Stomach (tissue), 9 donors: ENCODE data around the gene WDR89. TPM values are rescaled to one million over a fixed set of nuclear protein-coding genes. Genes with fewer than 3 reads are reported as not detected.
A peak's percentile ranks its signal among the peaks of the same experiment; 100 is the strongest.
"Not testable (repeated sequence)": the region's sequence is repeated elsewhere in the genome, so short reads cannot be mapped to it uniquely, and the experiment has no call there.

Experiments used
- DNase-seq, 2 donors: peaks; one replicate each; pipeline versions ENCODE4 v3.0.0 to v3.0.0-alpha.2; 2013 to 2019
- H3K27ac ChIP-seq, 5 donors: fragments of 200-600 bp in 4 of 5; sonication (generic) in 4 of 5; one replicate each; pipeline ENCODE4 v1.5.1; 2013 to 2019; ENCODE audit warnings: mild to moderate bottlenecking in 1 of 5, moderate library complexity in 1 of 5
- H3K27me3 ChIP-seq, 3 donors: fragments of 200-600 bp; sonication (generic); one replicate each; pipeline ENCODE4 v1.5.1; 2017 to 2019; ENCODE audit warnings: mixed run types in 1 of 3
- H3K36me3 ChIP-seq, 4 donors: fragments of 200-600 bp; sonication (generic); 1 replicate in 3 of 4; 2 replicates in 1 of 4; pipeline ENCODE4 v1.5.1; 2016 to 2019
- H3K4me1 ChIP-seq, 4 donors: fragments of 200-600 bp; sonication (generic); one replicate each; pipeline ENCODE4 v1.5.1; 2016 to 2019
- H3K4me3 ChIP-seq, 4 donors: fragments of 200-600 bp; sonication (generic) in 3 of 4; one replicate each; pipeline ENCODE4 v1.5.1; 2016 to 2019; ENCODE audit warnings: mild to moderate bottlenecking in 1 of 4
- H3K9me3 ChIP-seq, 4 donors: fragments of 200-600 bp; sonication (generic); one replicate each; pipeline ENCODE4 v1.5.1; 2016 to 2019
- CTCF ChIP-seq, 7 experiments: fragments of 450-650 bp in 4 of 7; fragments of 200-600 bp in 3 of 7; sonication (generic) in 3 of 7; IDR thresholded peaks; one replicate each; pipeline ENCODE4 v1.5.1; 2016 to 2019; ENCODE audit warnings: antibody characterized with exemption in 7 of 7, control low read depth in 2 of 7, mild to moderate bottlenecking in 1 of 7
- EP300 ChIP-seq: sonication (generic); formaldehyde crosslinking; IDR thresholded peaks from one replicate; pipeline ENCODE4 v1.6.1; 2017; ENCODE audit warnings: antibody characterized with exemption
- POLR2A ChIP-seq, 4 donors: fragments of 450-650 bp; IDR thresholded peaks; one replicate each; pipeline ENCODE4 v1.6.1; 2016; ENCODE audit warnings: antibody characterized with exemption in 4 of 4, control low read depth in 2 of 4, mild to moderate bottlenecking in 1 of 4, moderate library complexity in 1 of 4
- POLR2AphosphoS5 ChIP-seq, 3 donors: sonication (generic); formaldehyde crosslinking; IDR thresholded peaks; one replicate each; pipeline ENCODE4 v1.6.1; 2016; ENCODE audit warnings: antibody characterized with exemption in 3 of 3
- WGBS, 5 donors: extraction: QIAGEN DNeasy Blood & Tissue Kit in 3 of 5; methylation state at CpG; one replicate each; pipeline versions ENCODE4 v1.1.5 to v1.1.7; 2013 to 2018; 5-methylcytosine and 5-hydroxymethylcytosine counted together
- intact Hi-C: fragments of 100-400 bp; cut with DNase I; formaldehyde crosslinking; loops from one replicate; pipeline ENCODE4 v1.15.1; 2023; ENCODE audit warnings: low total_unique reads
- polyA plus RNA-seq, 3 donors: library from polyadenylated mRNA; stranded (reverse); fragments of 200-250 nt; gene quantifications; one replicate each; pipeline ENCODE4 v1.2.3, GENCODE V29; 2013
- total RNA-seq, 5 donors: library from RNA; depleted of rRNA; stranded (reverse); fragments of >200 nt; gene quantifications; one replicate each; pipeline versions ENCODE4 v1.1.0 to v1.2.3, GENCODE V29; 2014 to 2016
- donor health status: healthy with polysubstance abuse.
- donor health status: Bipolar disorder and iron deficiency.
- donor health status: healthy.

WDR89 gene
- total and polyA plus RNA-seq, 8 donors: 0.29 to 15.4 (median 4.1) TPM

GRCh38 chr14:63642656-63643382 lies 1.1 kb upstream of the WDR89 start:
- intact Hi-C loops: no loop called here
- Histone ChIP-seq H3K9me3 (no peaks in the 10 kb centered on the region), H3K4me3 (peak overlapping the region; percentile 60 to 68 (median 64)), H3K27ac (peak overlapping the region in 4 of 5 donors; percentile 93 to 97 (median 96)), H3K27me3 (no peaks in the 10 kb centered on the region), H3K36me3 (peaks cover 0 to 4% (median 0%) of the 10 kb centered on the region in 4 donors), H3K4me1 (peaks cover 6 to 29% (median 18%) of the 10 kb centered on the region in 4 donors)
- WGBS, 5 donors: 67 to 71% (median 68%) methylated on average over 8 of the region's 8 CpGs
- peak in 1 of 2 donors; percentile 22 for DNase-seq
- TF ChIP-seq EP300 (no peak), POLR2A (IDR thresholded peaks at IDR 0.05) (no peak), CTCF (IDR thresholded peaks at IDR 0.05) (no peak), POLR2AphosphoS5 (IDR thresholded peaks at IDR 0.05) (no peak)

GRCh38 chr14:63642229-63642611 lies 549 bp upstream of the WDR89 start:
- intact Hi-C loops: no loop called here
- no peaks in the 10 kb centered on the region for H3K9me3 ChIP-seq
- peak in 2 of 3 donors; percentile 3 to 4 for TF ChIP-seq POLR2AphosphoS5 (IDR thresholded peaks at IDR 0.05)
- TF ChIP-seq EP300: no peak
- peak overlapping the region; percentile 52 to 97 (median 96) for H3K27ac ChIP-seq
- H3K4me3 ChIP-seq: peak overlapping the region; percentile 60 to 68 (median 64)
- 0 to 1% (median 0%) methylated on average over 12 of the region's 12 CpGs for WGBS, 5 donors
- H3K4me1 ChIP-seq: peaks cover 6 to 32% (median 18%) of the 10 kb centered on the region in 4 donors
- peaks cover 0 to 4% (median under 1%) of the 10 kb centered on the region in 4 donors for H3K36me3 ChIP-seq
- H3K27me3 ChIP-seq: no peaks in the 10 kb centered on the region
- peak; percentile 80 to 98 for DNase-seq

- intact Hi-C loops: no loop called here
- H3K27me3 ChIP-seq: no peaks in the 10 kb centered on the region
- TF ChIP-seq POLR2AphosphoS5 (IDR thresholded peaks at IDR 0.05): no peak
- TF ChIP-seq CTCF (IDR thresholded peaks at IDR 0.05): no peak
- no peak for TF ChIP-seq POLR2A (IDR thresholded peaks at IDR 0.05)
- no peak for TF ChIP-seq EP300
Observed at GRCh38 chr14:63638493-63638892, 3.2 kb downstream of the WDR89 start.

GRCh38 chr14:63636094-63636635 lies 5.5 kb downstream of the WDR89 start:
- intact Hi-C loops, DNase-seq, H3K4me3 ChIP-seq, H3K36me3 ChIP-seq, H3K27ac ChIP-seq, H3K27me3 ChIP-seq: not testable (repeated sequence)
- WGBS, 5 donors: 88 to 98% (median 96%) methylated on average over 4 of the region's 4 CpGs
- Histone ChIP-seq H3K9me3 (peaks cover 0 to 15% (median 8%) of the 10 kb centered on the region in 4 donors), H3K4me1 (peaks cover 6 to 35% (median 20%) of the 10 kb centered on the region in 4 donors)

More at GRCh38 chr14:63638493-63638892, 3.2 kb downstream of the WDR89 start:
- H3K9me3 ChIP-seq: peaks cover 0 to 15% (median 8%) of the 10 kb centered on the region in 4 donors
- H3K4me1 ChIP-seq: peaks cover 6 to 36% (median 21%) of the 10 kb centered on the region in 4 donors
- no peak for DNase-seq
- no peak overlapping the region for H3K4me3 ChIP-seq
- 77 to 100% (median 87%) methylated on average over 1 of the region's 1 CpG for WGBS, 5 donors
- no peak overlapping the region for H3K27ac ChIP-seq
- peaks cover 0 to 4% (median 2%) of the 10 kb centered on the region in 4 donors for H3K36me3 ChIP-seq

GRCh38 chr14:63633801-63634200 lies 7.9 kb downstream of the WDR89 start:
- Histone ChIP-seq H3K9me3 (peaks cover 0 to 15% (median 8%) of the 10 kb centered on the region in 4 donors), H3K4me1 (peaks cover 0 to 16% (median 8%) of the 10 kb centered on the region in 4 donors), H3K27ac (no peak overlapping the region), H3K27me3 (no peaks in the 10 kb centered on the region), H3K36me3 (peaks cover 0 to 8% (median 4%) of the 10 kb centered on the region in 4 donors), H3K4me3 (no peak overlapping the region)
- 65 to 75% (median 66%) methylated on average over 7 of the region's 7 CpGs for WGBS, 5 donors
- TF ChIP-seq CTCF (IDR thresholded peaks at IDR 0.05) (no peak), EP300 (no peak), POLR2A (IDR thresholded peaks at IDR 0.05) (no peak), POLR2AphosphoS5 (IDR thresholded peaks at IDR 0.05) (no peak)
- intact Hi-C loops: no loop called here
- DNase-seq: no peak
